ENCODE data around the gene RPUSD1.

GRCh38 chr16:790086-790485 lies 1.9 kb upstream of the RPUSD1 start:
- TF ChIP-seq EZH2 (IDR thresholded peaks at IDR 0.05; ENCODE audit: borderline replicate concordance, insufficient read depth, low read depth, low read length, poor library complexity, severe bottlenecking) (no peak), CTCF (IDR thresholded peaks at IDR 0.05) (no peak)
